SK-N-SH (cell line): ENCODE measurements around the gene THOC6. TPM values are rescaled to one million over a fixed set of nuclear protein-coding genes. Genes with fewer than 3 reads are reported as not detected.
"Not testable (repeated sequence)": the region's sequence is repeated elsewhere in the genome, so short reads cannot be mapped to it uniquely, and the experiment has no call there.

ENCODE experiments used
- CTCF ChIA-PET: fragments of 300-600, 350-600 bp; formaldehyde crosslinking; extraction: SDS; loops from one replicate; lab custom pipeline; 2021; lab: Yijun Ruan, JAX
- POLR2A ChIA-PET: fragments of 350-600 bp; sonication (Branson Sonifier 250); formaldehyde crosslinking; extraction: SDS; loops from one replicate; lab custom pipeline; 2020; ENCODE audit warnings: antibody characterized with exemption, inconsistent platforms; lab: Yijun Ruan, JAX
- DNase-seq: peaks from one replicate; pipeline ENCODE4 v3.0.0; 2012
- H2AFZ ChIP-seq: fragments of 200-600 bp; sonication (generic); 2 replicates; pipeline ENCODE4 v1.8.1; 2016; ENCODE audit warnings: antibody characterized with exemption, mild to moderate bottlenecking, low read depth
- H3F3A ChIP-seq: fragments of 200-600 bp; sonication (generic); replicated peaks from 2 replicates; pipeline ENCODE3; 2016; ENCODE audit warnings: antibody characterized with exemption, mild to moderate bottlenecking; ENCODE audit not compliant: insufficient read depth
- H3K27ac ChIP-seq, 2 experiments: fragments of 200-500 bp in 1 of 2; fragments of 200-600 bp in 1 of 2; sonication (Bioruptor generic) in 1 of 2; sonication (generic), shearing (Covaris generic) in 1 of 2; 2 replicates each; pipeline versions ENCODE4 v1.5.1 to v1.6.1; 2014 to 2016; ENCODE audit warnings: low read depth in 2 of 2, inconsistent platforms in 1 of 2, low read length in 1 of 2, mild to moderate bottlenecking in 1 of 2, mixed read lengths in 1 of 2
- H3K27me3 ChIP-seq: fragments of 200-600 bp; sonication (generic), shearing (Covaris generic); 2 replicates; pipeline ENCODE4 v1.6.1; 2016; ENCODE audit warnings: mixed run types; ENCODE audit not compliant: insufficient read depth
- H3K36me3 ChIP-seq, 2 experiments: fragments of 200-500 bp in 1 of 2; fragments of 200-600 bp in 1 of 2; sonication (Bioruptor generic) in 1 of 2; sonication (generic) in 1 of 2; replicated peaks in 1 of 2; 2 replicates each; pipeline versions ENCODE3 to v1.5.1; 2014 to 2016; ENCODE audit warnings: low read length in 1 of 2, mild to moderate bottlenecking in 1 of 2; ENCODE audit not compliant: insufficient read depth in 2 of 2, control insufficient read depth in 1 of 2
- H3K4me1 ChIP-seq, 2 experiments: fragments of 200-500 bp in 1 of 2; fragments of 200-600 bp in 1 of 2; sonication (Bioruptor generic) in 1 of 2; sonication (generic), shearing (Covaris generic) in 1 of 2; 2 replicates each; pipeline versions ENCODE4 v1.5.1 to v1.6.1; 2014 to 2016; ENCODE audit warnings: low read depth in 1 of 2, low read length in 1 of 2, mixed run types in 1 of 2; ENCODE audit not compliant: insufficient read depth in 2 of 2, control insufficient read depth in 1 of 2
- H3K4me2 ChIP-seq: fragments of 200-600 bp; sonication (generic), shearing (Covaris generic); 2 replicates; pipeline ENCODE4 v1.6.1; 2017; ENCODE audit warnings: mixed run types
- H3K4me3 ChIP-seq, 2 experiments: fragments of 200-500 bp in 1 of 2; fragments of 200-600 bp in 1 of 2; sonication (Bioruptor generic) in 1 of 2; sonication (generic), shearing (Covaris generic) in 1 of 2; 2 replicates each; pipeline versions ENCODE4 v1.5.1 to v1.8.1; 2014 to 2016; ENCODE audit warnings: low read depth in 2 of 2, inconsistent platforms in 1 of 2, low read length in 1 of 2, mild to moderate bottlenecking in 1 of 2, mixed read lengths in 1 of 2, moderate library complexity in 1 of 2
- H3K79me2 ChIP-seq: fragments of 200-600 bp; sonication (generic); 2 replicates; pipeline ENCODE4 v1.8.1; 2017; ENCODE audit warnings: mild to moderate bottlenecking; ENCODE audit not compliant: insufficient read depth
- H3K9ac ChIP-seq: fragments of 200-600 bp; sonication (generic); 2 replicates; pipeline ENCODE4 v1.6.1; 2017; ENCODE audit warnings: mixed run types
- H3K9me2 ChIP-seq: fragments of 200-600 bp; sonication (generic); 2 replicates; pipeline ENCODE4 v1.6.1; 2017; ENCODE audit warnings: mixed run types
- H3K9me3 ChIP-seq: fragments of 200-600 bp; sonication (generic); 2 replicates; pipeline ENCODE4 v1.6.1; 2017; ENCODE audit warnings: mixed run types, mild to moderate bottlenecking, moderate library complexity
- H4K20me1 ChIP-seq: fragments of 200-600 bp; sonication (generic); 2 replicates; pipeline ENCODE4 v1.6.1; 2017; ENCODE audit warnings: mild to moderate bottlenecking, mixed run types; ENCODE audit not compliant: insufficient read depth
- ELF1 ChIP-seq: IDR thresholded peaks from 2 replicates; pipeline ENCODE4 v1.4.0; 2012
- EP300 ChIP-seq, 2 experiments: IDR thresholded peaks; 2 replicates each; pipeline versions ENCODE4 v1.4.0 to v1.6.1; 2012; ENCODE audit warnings: borderline replicate concordance in 1 of 2, low read depth in 1 of 2, low read length in 1 of 2
- FOSL2 ChIP-seq: IDR thresholded peaks from 2 replicates; pipeline ENCODE4 v1.4.0; 2012; ENCODE audit warnings: low read depth, mild to moderate bottlenecking, moderate library complexity, borderline replicate concordance
- FOXJ3 ChIP-seq: sonication (generic); formaldehyde crosslinking; IDR thresholded peaks from 2 replicates; pipeline ENCODE4 v1.5.1; 2020; ENCODE audit warnings: mild to moderate bottlenecking, missing genetic modification reagents
- MXI1 ChIP-seq: IDR thresholded peaks from 2 replicates; pipeline ENCODE4 v1.6.1; 2012; ENCODE audit warnings: mild to moderate bottlenecking, low read depth, low read length, improper control_type of control experiment
- NRF1 ChIP-seq: IDR thresholded peaks from 2 replicates; pipeline ENCODE4 v1.6.1; 2012; ENCODE audit warnings: low read depth, mild to moderate bottlenecking, low read length
- PBX3 ChIP-seq: IDR thresholded peaks from 2 replicates; pipeline ENCODE4; 2012
- SIN3A ChIP-seq: IDR thresholded peaks from 2 replicates; pipeline ENCODE4 v1.6.1; 2012; ENCODE audit warnings: low read depth, mild to moderate bottlenecking, low read length, moderate library complexity, borderline replicate concordance
- TCF12 ChIP-seq: IDR thresholded peaks from 2 replicates; pipeline ENCODE4 v1.4.0; 2012
- TEAD4 ChIP-seq: IDR thresholded peaks from 2 replicates; pipeline ENCODE4 v1.4.0; 2012; ENCODE audit warnings: mild to moderate bottlenecking, borderline replicate concordance; ENCODE audit not compliant: insufficient read depth
- USF1 ChIP-seq: IDR thresholded peaks from 2 replicates; pipeline ENCODE4 v1.4.0; 2012; ENCODE audit warnings: low read depth, borderline replicate concordance
- USF2 ChIP-seq: fragments of 150-350 bp; IDR thresholded peaks from 2 replicates; pipeline ENCODE4 v1.6.1; 2017; ENCODE audit warnings: antibody characterized with exemption, low read length, low read depth, borderline replicate concordance
- YY1 ChIP-seq: IDR thresholded peaks from 2 replicates; pipeline ENCODE4 v1.4.0; 2012; ENCODE audit warnings: low read depth, mild to moderate bottlenecking
- ZBTB33 ChIP-seq: IDR thresholded peaks from 2 replicates; pipeline ENCODE4 v1.4.0; 2012; ENCODE audit warnings: low read depth, borderline replicate concordance
- WGBS: methylation state at CpG from one replicate; pipeline ENCODE4 v1.1.6; 2017; ENCODE audit warnings: low lambda C conversion rate; 5-methylcytosine and 5-hydroxymethylcytosine counted together
- polyA plus RNA-seq, 3 experiments: library from polyadenylated mRNA; depleted of rRNA; stranded (reverse); fragments of >200 nt; gene quantifications; 2 replicates each; pipeline ENCODE4 v1.2.3, GENCODE V29; 2012

Gene THOC6
- polyA plus RNA-seq, 1 of the 3 experiments (the other 2 are of a cell fraction): 37.7 TPM

GRCh38 chr16:3071655-3072054 lies 47.8 kb downstream of the THOC6 start:
- Histone ChIP-seq H3K27me3 (peaks cover 15% of the 10 kb centered on the region), H4K20me1 (no peaks in the 10 kb centered on the region), H3K27ac (no peak overlapping the region)
- TF ChIP-seq ZBTB33: no peak
- TF ChIP-seq TEAD4: no peak
- TF ChIP-seq ELF1: no peak
- no peak for TF ChIP-seq USF1
- no peak for TF ChIP-seq FOXJ3 (CRISPR knock-in tag)
- no peak for TF ChIP-seq USF2
- no peak for TF ChIP-seq YY1
- no peak for TF ChIP-seq MXI1
- TF ChIP-seq NRF1: no peak
- TF ChIP-seq PBX3: no peak
- no peak for TF ChIP-seq EP300 (IDR thresholded peaks at IDR 0.05; ENCODE audit: borderline replicate concordance in 1 of 2, low read depth in 1 of 2, low read length in 1 of 2)
- TF ChIP-seq FOSL2: no peak
- TF ChIP-seq SIN3A: no peak
- no peak for TF ChIP-seq TCF12
- TF ChIP-seq, all 33 proteins: peak for 0
- H3K4me1 ChIP-seq: no peaks in the 10 kb centered on the region
- DNase-seq: no peak
- ChIA-PET CTCF (interaction anchor here (2.9 kb wide), 1 partner anchor 13 kb away, joined by 12 read pairs; no protein-coding TSS in a partner anchor), POLR2A (no interaction called here)
- H3K79me2 ChIP-seq: no peaks in the 10 kb centered on the region
- WGBS: 80% methylated on average over 7 of the region's 7 CpGs
- no peak overlapping the region for H3K4me2 ChIP-seq
- H2AFZ ChIP-seq: no peak overlapping the region
- H3K9me3 ChIP-seq: no peaks in the 10 kb centered on the region
- H3K9me2 ChIP-seq: no peaks in the 10 kb centered on the region
- no peaks in the 10 kb centered on the region for H3F3A ChIP-seq
- no peaks in the 10 kb centered on the region for H3K36me3 ChIP-seq
- H3K4me3 ChIP-seq: no peak overlapping the region
- H3K9ac ChIP-seq: no peak overlapping the region

GRCh38 chr16:3072148-3072547 lies 48.3 kb downstream of the THOC6 start:
- H3K4me3 ChIP-seq, H3K4me2 ChIP-seq, H3K27ac ChIP-seq, H2AFZ ChIP-seq, H3K9me3 ChIP-seq, H3F3A ChIP-seq, H3K9ac ChIP-seq, H3K79me2 ChIP-seq, H3K36me3 ChIP-seq, POLR2A ChIA-PET, H3K4me1 ChIP-seq, H3K9me2 ChIP-seq, H4K20me1 ChIP-seq, CTCF ChIA-PET, DNase-seq: not testable (repeated sequence)
- H3K27me3 ChIP-seq: peaks cover 20% of the 10 kb centered on the region
- WGBS: 59% methylated on average over 4 of the region's 4 CpGs

GRCh38 chr16:3072576-3073263 lies 48.9 kb downstream of the THOC6 start:
- H3K4me2 ChIP-seq, H3K36me3 ChIP-seq, H3K9ac ChIP-seq, H3K4me3 ChIP-seq, H3K79me2 ChIP-seq, H2AFZ ChIP-seq, CTCF ChIA-PET, H3K27ac ChIP-seq, H3K4me1 ChIP-seq, H3F3A ChIP-seq, POLR2A ChIA-PET, DNase-seq, H4K20me1 ChIP-seq, H3K9me3 ChIP-seq, H3K9me2 ChIP-seq: not testable (repeated sequence)
- WGBS: 60% methylated on average over 1 of the region's 18 CpGs
- H3K27me3 ChIP-seq: peaks cover 26% of the 10 kb centered on the region
